Fibroblast of peridontal ligament (primary cell): Measurements from ENCODE around the gene MAN1B1.

Source experiments
- DNase-seq: peaks from one replicate; pipeline ENCODE4 v3.0.0-alpha.2; 2010; ENCODE audit errors: extremely low read depth

Gene MAN1B1

DNA sequence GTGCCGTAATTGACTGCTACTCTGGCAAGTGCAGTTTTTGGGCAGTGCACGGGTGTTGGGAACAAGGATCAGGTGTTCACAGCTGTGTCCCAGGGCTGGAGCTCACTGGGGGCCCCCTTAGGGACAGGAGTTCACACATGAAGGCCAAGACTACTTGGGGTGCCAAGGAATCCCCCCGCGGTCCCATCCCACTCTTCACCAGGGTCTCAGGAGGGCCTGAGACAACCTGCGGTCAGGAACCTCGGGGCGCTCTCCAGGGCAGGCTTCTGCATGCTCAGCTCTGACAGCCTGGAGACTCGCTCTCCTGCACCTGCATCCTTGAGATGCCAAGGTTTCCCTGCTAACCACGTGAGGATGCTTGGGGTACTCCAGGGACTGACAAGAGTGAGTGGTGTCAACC is 2.3 kb upstream of the MAN1B1 start:
- DNase-seq: no peak

DNA sequence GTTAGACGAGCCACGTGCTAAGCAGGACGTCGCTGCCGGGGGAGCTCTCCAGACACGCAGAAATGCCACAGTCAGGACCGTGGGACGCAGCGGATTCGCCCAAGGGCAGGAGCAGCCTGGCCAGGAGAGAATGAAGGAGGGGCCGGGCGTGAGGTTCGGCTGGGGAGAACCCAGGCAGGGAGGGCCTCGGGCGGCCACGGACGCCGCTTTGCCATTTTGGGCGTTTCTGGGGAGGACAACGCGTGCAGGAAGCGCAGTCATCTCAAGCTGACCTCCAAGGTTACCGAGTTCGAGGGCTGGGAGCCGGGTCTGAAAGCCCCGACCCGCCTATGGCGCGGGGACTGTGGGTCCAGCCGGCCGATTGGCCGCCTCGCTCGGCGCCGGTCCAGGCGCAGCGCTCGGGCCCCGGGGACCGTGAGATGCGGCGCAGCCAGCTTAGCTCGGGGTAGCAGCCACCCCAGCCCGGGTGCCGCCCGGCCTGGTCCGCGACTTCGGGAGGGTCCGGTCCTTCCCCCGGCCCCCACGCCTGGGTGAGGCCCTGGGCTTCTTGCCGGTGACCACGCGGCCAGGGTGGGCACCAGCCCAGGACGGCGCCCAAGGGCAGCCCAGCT is 760 bp upstream of the MAN1B1 start:
- DNase-seq: peak; percentile 29

DNA sequence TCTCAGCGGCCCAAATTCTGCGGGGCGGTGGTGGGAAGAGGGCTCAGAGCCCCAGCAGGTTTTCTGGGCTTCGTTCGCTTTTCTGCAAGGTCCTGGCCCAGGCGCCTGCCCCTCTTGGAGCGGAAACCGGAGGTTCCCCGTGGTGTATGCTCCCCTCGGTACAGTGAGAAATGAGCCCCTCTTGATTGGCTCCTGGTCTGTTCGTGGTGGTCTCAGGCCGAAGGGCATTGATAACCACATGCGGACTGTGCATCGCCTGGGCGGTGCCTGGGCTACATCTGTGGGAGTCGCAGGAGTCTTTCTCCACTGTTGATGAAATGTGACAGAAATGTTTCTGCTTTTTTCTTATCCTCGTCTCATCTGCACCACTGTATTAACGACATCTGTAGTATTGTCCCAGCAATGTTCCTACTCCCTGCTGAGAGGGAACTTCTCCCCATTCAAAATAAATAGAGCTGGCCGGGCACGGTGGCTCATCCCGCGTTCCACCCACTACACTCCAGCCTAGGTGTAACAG is 682 bp downstream of the MAN1B1 start:
- DNase-seq: no peak

DNA sequence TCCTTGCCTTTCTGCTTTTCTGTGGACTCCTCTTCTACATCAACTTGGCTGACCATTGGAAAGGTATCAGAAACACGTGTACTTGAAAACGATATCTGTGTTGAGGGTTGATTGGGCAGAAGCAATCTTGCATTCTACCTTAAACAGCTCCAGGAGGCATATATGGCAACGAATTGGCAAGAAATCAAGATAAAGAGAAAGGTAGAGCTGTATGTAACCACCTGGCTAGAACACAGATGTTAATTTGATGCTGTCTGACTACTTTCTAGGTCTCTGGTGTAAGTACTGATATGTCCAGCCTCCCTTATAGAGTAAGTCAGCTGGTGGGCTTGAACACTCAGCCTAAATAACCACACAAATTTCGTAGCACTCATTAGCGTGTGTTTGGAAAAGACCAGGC is 1.3 kb downstream of the MAN1B1 start:
- no peak for DNase-seq

DNA sequence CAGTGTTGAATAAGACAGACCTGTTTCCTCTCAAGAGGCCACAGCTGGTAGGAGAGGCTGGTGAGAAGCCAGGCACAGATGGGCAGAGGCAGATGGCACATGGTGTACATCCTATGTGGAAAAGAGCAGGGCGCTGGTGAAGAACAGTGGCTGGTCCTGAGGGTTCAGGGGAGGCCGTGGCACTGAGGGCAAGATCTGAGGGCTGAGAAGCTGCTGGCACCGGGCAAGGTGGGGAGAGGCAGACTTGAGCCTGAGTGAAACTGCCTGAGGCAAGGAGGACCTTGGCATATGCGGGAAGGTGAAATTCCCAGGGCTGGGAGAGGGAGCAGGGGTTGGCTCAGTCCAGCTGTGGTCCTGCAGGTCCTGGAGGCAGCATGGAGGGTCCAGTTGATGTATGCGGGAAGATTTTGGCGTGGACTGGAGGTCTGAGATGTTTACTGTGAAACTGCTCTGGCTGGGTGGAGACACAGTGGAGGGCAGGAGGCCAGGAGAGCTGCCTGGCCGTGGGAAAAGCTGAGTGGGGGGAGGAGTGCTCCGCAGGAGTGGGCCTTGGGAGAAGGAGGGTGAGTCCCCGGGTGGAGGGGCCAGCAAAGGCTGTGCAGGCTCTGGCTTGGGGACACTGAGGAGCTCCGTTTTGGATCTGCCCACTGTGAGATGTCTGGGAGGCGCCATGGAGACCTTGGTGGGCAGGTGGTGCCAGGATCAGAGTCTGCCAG is 2.6 kb downstream of the MAN1B1 start:
- no peak for DNase-seq

DNA sequence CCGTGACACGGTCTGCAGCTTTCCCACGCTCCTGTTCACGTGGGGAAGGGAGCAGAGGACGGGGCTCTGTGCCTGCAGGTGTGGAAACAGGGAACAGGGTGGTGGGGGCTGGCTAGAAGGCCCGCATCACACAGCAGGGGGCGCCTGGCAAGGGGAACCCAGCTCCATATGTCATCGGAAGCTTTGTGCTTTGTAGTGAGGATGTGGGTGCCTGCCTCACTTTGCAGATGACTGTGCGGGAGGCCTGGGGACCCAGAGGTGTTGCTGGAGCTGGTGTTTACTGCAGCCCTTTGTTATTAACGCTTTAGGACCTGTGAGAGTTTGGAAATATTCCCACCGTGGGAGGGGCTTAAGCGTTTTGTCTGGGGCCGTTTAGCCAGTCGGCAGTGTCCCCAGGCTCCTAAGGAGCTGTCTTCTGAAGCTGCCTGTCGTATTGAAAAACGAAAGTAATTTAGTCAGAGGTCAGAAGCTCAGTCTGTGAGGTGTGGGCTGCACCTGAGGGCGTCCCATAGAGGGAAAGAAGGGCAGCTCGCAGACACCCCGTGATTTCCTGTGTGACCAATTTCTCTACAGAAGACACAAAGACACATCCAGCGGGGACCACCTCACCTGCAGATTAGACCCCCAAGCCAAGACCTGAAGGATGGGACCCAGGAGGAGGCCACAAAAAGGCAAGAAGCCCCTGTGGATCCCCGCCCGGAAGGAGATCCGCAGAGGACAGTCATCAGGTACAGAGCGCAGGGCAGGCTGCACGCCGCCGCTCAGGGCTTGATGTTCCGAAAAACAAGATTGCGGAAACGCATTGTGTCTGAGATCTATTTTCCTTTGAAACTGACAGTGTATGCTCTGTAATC is 9.1 kb downstream of the MAN1B1 start:
- no peak for DNase-seq

DNA sequence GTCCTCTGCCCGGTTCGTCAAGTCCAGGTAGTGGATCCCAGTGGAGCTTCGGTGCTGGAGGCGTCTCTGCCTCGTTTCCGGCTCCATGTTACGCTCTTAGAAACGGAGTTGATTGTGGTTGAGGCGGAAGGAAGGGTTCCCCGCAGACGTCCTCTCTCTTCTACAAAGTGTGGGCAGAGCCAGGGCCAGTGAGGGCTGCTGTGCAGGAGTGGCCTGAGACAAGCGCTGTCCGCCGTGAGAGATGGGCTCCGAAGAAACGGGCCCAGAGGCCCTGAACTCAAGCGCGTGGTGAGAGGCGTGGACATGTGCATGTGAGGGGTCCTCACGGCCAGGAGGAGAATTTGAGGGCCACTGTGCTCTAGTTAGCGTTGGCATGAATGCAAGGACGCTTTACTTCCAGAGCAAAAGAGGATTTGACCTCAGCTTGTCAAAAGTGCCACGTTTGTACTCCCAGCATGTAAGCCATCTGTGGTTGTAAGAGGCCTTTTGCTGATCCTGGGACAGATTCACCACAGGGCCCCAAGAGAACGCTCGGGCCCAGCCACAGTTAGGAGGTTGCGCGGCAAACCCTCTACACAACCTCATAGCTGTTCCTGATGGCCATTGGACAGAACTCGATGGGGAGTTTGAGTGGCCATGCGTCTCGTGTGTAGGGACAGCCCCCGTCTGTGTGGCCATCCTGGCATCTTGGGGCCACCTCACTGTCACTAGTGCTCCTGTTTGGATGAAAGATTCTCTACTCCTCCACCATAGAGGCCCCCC is 10.2 kb downstream of the MAN1B1 start:
- no peak for DNase-seq

DNA sequence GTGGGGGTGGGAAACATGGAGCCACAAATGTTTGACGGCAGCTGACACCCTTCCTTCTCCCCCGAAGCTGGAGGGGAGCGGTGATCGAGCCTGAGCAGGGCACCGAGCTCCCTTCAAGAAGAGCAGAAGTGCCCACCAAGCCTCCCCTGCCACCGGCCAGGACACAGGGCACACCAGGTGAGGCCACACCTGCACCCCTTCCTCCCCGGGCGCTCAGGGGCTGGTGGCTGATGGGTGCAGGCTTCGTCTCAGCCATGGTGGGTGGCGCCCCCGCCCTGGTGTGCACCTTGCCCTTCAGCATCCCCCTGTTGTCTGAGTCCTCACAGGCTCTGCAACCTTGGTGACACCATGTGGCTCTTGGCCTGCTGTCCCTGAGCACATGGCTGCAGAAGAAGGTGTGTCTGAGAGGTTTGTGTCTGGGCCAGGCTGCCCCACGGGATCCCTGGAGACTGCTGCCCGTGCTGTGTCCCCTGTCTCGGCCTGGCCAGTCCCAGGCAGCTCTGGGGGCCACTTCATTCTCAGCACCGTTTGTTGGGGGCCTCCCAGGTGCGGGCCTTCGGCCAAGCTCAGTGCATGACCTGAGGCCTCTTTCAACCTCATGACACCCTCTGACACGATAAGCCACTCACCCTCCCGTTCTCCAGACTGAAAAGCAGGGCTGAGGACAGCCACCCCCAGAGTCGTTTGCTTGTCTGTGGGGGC is 11.1 kb downstream of the MAN1B1 start:
- no peak for DNase-seq

DNA sequence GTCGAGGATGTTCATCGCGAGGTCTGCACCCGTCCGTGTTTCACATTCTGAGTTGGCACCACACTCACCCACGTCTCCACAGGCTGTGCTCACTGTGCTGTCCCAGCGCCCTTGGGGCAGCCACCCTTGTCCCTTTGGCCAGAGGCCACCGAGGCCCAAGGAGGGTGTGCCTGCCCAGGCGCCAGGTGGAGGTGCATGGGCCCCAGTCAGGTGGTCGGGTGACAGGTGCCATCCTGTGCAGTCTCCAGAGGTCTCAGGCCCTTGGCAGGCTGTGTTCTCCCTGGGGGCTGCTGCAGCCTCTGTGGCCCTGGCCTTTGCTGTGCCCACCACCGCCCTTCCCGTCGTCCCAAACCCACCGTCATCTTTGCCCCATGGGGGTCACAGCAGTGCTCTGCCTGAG is 12.4 kb downstream of the MAN1B1 start:
- no peak for DNase-seq

DNA sequence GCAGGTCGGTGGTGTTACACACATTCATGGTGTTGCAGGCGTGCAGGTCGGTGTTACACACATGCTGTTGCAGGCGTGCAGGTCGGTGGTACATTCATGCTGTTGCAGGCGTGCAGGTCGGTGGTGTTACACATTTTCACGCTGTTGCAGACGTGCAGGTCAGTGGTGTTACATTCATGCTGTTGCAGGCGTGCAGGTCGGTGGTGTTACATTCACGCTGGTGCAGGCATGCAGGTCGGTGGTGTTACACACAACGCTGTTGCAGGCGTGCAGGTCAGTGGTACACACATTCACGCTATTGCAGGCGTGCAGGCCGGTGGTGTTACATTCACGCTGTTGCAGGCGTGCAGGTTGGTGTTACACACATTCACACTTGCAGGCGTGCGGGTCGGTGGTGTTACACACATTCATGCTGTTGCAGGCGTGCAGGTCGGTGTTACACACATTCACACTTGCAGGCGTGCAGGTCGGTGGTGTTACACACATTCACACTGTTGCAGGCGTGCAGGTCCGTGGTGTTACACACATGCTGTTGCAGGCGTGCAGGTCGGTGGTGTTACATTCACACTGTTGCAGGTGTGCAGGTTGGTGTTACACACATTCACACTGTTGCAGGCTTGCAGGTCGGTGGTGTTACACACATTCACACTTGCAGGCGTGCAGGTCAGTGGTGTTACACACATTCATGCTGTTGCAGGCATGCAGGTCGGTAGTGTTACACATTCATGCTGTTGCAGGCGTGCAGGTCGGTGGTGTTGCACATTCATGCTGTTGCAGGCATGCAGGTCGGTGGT is 16.6 kb downstream of the MAN1B1 start:
- no peak for DNase-seq

DNA sequence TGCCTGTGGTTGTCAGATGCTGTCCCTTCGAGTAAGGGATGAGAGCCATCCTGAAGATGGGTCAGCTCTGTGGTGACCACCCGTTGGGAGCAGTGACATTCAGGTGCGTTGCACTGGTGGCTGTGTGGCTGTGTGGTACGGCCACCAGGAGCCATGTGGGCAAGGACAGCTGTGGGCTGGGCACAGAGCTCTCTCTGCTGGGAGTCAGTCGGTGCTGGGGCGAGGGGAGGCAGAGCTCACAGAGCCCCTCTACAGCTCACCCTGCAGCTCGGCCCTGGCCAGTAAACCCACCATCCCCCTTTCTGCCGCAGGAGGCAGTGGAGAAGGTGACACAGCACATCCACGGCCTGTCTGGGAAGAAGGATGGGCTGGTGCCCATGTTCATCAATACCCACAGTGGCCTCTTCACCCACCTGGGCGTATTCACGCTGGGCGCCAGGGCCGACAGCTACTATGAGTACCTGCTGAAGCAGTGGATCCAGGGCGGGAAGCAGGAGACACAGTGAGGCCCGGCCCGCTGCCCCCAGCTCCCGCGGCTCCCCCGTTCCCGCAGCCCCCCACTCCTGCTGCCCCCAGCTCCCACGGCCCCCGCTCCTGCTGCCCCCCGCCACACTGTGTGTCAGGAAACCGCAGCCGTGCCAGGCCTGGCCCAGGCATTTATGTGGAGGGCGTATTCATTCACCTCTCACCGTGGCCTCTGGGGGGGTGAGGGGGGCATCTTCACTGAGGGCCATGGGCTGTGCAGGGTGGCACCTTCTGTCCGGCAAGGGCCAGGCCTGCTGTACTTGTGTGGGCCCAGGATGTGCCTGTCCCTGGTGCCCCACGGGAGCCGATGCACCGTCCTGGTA is 19.3 kb downstream of the MAN1B1 start:
- no peak for DNase-seq

DNA sequence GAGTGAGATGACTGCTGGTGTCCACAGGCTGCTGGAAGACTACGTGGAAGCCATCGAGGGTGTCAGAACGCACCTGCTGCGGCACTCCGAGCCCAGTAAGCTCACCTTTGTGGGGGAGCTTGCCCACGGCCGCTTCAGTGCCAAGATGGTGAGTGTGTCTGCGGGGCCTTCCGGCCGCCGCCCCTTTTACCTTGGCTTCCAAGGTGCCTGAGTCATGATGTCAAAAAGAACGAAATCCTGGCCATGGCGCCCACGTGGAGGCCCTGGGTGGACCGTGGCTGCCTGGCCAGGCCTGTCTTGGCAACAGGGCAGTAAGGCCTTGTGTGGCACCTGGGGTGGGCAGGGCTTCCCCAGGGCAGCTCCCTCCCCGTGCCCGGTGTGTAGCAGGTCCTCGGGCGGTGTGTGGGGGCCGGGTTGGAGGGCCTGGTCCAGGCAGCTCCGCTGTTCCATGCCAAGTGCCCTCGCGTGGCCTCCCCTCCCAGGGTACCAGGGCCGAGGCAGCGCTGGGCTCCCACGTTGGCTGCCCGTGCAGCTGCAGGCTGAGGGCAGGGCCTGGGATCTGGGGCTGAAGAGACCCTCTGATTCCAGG is 20.0 kb downstream of the MAN1B1 start:
- DNase-seq: no peak

DNA sequence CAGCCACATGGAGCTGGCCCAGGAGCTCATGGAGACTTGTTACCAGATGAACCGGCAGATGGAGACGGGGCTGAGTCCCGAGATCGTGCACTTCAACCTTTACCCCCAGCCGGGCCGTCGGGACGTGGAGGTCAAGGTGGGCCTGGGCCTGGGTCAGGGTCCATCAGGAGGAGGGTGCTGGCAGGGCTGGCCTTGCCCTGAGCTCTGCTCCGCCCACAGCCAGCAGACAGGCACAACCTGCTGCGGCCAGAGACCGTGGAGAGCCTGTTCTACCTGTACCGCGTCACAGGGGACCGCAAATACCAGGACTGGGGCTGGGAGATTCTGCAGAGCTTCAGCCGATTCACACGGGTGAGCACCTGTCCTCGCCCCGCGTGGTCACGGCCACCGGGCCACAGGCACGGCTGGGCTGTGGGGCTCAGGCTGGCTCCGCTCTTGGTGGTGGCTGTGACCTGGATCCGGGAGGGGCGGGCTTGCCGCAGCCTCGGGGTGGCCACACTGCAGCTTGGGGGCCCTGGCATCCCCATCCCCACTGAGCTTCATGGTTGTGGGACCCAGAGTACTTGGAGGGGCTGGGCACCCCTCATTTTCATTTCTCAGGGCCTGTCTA is 20.6 kb downstream of the MAN1B1 start:
- DNase-seq: no peak

DNA sequence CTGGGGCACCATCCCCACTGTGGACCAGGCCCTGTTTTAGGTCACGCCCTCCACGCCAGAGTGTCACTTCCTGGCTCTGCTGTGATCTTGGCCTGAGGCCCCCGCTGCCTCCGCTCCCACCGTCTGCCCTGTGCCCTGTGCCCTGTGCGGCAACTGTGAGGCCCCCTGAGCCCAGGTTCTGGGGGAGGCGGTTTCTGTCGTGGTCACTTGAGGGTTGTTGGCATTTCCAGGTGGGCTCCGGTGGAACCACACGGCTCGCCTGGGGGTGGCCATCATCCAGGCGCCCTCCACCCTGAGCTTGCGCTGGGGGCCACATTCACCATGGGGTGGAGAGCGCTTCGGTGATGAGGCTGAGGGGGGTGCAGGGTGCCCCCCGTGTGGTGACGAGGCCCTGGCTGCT is 21.2 kb downstream of the MAN1B1 start:
- DNase-seq: no peak

DNA sequence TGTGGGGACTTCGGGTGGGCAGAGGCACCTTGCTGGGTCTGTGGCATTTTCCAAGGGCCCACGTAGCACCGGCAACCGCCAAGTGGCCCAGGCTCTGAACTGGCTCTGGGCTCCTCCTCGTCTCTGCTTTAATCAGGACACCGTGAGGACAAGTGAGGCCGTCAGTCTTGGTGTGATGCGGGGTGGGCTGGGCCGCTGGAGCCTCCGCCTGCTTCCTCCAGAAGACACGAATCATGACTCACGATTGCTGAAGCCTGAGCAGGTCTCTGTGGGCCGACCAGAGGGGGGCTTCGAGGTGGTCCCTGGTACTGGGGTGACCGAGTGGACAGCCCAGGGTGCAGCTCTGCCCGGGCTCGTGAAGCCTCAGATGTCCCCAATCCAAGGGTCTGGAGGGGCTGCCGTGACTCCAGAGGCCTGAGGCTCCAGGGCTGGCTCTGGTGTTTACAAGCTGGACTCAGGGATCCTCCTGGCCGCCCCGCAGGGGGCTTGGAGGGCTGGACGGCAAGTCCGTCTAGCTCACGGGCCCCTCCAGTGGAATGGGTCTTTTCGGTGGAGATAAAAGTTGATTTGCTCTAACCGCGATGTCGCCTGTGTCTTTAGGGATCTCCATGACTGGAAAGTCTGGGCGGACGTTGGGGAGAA is 21.9 kb downstream of the MAN1B1 start:
- DNase-seq: no peak

DNA sequence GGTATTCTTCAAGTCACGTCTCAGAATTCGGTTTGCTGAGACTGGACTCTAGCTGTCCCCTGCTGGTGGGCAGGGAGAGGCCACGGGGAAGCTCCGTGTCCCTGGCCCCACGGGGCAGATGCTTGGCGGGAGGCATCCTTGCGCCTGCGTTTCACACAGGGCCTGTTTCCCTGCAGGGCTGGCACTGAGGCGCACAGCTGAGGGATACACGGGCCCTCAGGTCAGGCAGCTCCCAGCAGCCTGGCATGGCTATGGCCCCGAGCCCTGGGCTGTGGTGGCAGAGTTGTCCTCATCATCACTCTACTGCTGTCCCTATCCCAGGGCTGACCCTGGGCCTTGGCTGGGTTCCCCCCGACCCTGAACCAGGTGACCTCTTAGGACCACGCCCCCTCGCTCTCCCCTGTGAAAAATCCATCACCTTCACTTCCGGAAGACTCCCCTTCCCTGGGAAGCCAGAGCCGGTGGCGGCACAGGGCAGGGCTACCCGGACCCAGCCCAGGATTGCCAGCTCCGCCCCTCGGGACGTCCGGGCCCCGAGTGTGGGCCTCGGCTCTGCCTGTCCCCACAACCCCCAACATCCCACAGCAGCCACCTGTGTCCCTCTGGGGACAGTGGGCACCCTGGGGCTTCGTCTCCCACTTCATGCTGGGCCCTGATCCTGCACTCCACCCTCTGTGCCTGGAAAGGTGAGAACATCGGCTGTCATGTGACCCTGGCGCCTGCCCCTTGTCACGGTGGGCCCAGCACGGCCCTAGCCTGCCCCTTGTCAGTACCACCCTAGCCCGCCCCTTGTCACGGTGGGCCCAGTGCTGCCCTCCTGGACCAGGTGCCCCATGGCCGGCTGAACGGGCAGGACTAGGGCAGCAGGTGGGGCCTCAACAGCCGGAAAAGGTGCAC is 22.7 kb downstream of the MAN1B1 start:
- no peak for DNase-seq
